HG03045 (cell line): ENCODE measurements around the gene TXNDC2.

Experiments
- ATAC-seq: cut with Tn5 transposase; IDR thresholded peaks from one replicate; pipeline ENCODE4 v1.9.1; 2021; ENCODE audit warnings: mild to moderate bottlenecking, moderate library complexity; ENCODE audit not compliant: unreplicated experiment

Gene TXNDC2

GRCh38 chr18:9930299-9930884 lies 44.6 kb downstream of the TXNDC2 start:
- ATAC-seq: no peak

- no peak for ATAC-seq
Measured at GRCh38 chr18:9931146-9931545, 45.4 kb downstream of the TXNDC2 start.

GRCh38 chr18:9931678-9932077 lies 45.9 kb downstream of the TXNDC2 start:
- ATAC-seq: no peak

DNA sequence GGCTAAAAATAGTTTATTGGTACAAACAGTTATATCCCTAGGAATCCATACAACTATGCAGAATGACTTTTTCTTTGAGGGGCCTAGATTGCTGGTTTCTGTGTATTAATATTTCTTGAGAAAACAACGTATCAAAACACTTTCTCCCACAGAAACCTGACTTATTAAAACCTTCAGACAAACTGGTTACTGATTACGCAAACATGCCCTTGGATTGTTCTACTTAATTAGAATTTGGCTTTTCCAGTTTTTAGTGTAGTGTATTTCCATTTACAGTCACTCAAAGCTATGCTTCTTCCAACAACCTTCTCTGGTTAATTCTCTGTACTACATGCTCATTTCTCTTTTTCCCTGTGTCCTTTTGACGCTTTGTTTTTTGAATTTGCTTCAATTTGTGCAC lies 48.1 kb downstream of the TXNDC2 start:
- no peak for ATAC-seq

DNA sequence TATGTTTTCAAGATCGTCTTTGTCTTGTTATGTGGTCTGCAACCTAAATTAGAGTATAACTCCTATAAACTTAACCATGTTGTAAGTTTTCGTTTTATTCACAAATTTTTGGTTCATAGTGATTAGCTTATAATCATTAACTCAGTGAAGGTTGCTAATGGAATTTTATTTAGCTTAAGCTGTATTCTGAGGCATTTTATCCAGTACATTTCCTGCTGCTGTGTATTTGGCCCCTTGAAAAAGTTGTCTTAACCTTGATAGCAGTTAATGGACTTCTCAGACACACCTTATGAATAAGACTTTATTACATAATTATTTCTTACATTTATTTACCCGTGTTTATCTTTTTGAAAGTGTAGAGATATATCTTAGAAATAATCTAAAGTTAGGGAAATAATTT lies 48.5 kb downstream of the TXNDC2 start:
- no peak for ATAC-seq
